Muscle of leg (tissue), 11 donors: ENCODE measurements around the gene MMP15. TPM values are rescaled to one million over a fixed set of nuclear protein-coding genes. Genes with fewer than 3 reads are reported as not detected.

Experiments
- DNase-seq: peaks from one replicate; pipeline ENCODE4 v3.0.0; 2013
- H3K27ac ChIP-seq: one replicate; pipeline ENCODE4 v1.5.1; 2013; ENCODE audit warnings: mild to moderate bottlenecking, low read length, control low read depth
- H3K27me3 ChIP-seq: one replicate; pipeline ENCODE4 v1.6.1; 2013; ENCODE audit warnings: low read length; ENCODE audit not compliant: control insufficient read depth, insufficient read depth
- H3K36me3 ChIP-seq: one replicate; pipeline ENCODE4 v1.6.1; 2013; ENCODE audit warnings: low read length; ENCODE audit not compliant: control insufficient read depth, insufficient read depth
- H3K4me1 ChIP-seq: one replicate; pipeline ENCODE4 v1.6.1; 2013; ENCODE audit warnings: low read length; ENCODE audit not compliant: control insufficient read depth, insufficient read depth
- H3K4me3 ChIP-seq: one replicate; pipeline ENCODE4 v1.5.1; 2013; ENCODE audit warnings: low read length, control low read depth
- H3K9me3 ChIP-seq: replicated peaks from 2 replicates; pipeline ENCODE4 v1.6.1; 2013; ENCODE audit warnings: low read depth, low read length; ENCODE audit not compliant: control insufficient read depth
- WGBS: methylation state at CpG from one replicate; pipeline ENCODE4 v1.1.5; 2013; ENCODE audit warnings: missing lambda C conversion rate; ENCODE audit not compliant: insufficient coverage; 5-methylcytosine and 5-hydroxymethylcytosine counted together
- polyA plus RNA-seq, 8 donors: library from polyadenylated mRNA; unstranded; fragments of 120-200 nt; gene quantifications; one replicate each; pipeline versions ENCODE4 v1.2.1 to v1.2.3, GENCODE V29; 2013; ENCODE audit warnings: inconsistent platforms in 1 of 8, low replicate concordance in 1 of 8; ENCODE audit not compliant: insufficient read length in 8 of 8, insufficient read depth in 1 of 8
- total RNA-seq: library from RNA; stranded (reverse); fragments of 120-200 nt; gene quantifications from one replicate; pipeline ENCODE4 v1.2.4, GENCODE V29; 2013

The MMP15 gene
- total and polyA plus RNA-seq, 9 donors: 15.0 to 37.1 (median 31.2) TPM

DNA sequence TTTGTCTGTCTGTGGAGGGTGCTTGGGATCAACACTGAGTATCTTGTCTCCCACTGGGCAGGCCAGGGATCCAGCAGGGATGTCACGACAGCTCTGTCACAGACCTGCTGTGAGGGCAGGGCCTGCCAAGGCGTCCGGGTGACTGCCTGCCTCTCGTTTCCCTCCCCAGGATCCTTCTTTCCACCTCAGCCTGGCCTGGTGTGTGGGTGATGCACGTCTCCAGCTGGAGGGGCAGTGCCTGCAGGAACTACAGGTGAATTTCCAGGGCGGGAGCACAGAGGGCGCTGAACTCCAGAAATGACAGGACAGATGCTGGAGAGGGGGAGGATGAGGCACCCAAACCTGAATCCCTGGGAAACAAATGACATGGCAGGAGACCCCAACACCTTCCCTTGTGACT is 6.8 kb upstream of the MMP15 start:
- H3K36me3 ChIP-seq: peaks cover 6% of the 10 kb centered on the region
- no peak overlapping the region for H3K4me3 ChIP-seq
- no peaks in the 10 kb centered on the region for H3K9me3 ChIP-seq
- H3K27ac ChIP-seq: no peak overlapping the region
- no peak for DNase-seq
- peaks cover 30% of the 10 kb centered on the region for H3K4me1 ChIP-seq
- H3K27me3 ChIP-seq: peaks cover 8% of the 10 kb centered on the region
- 57% methylated on average over 3 of the region's 7 CpGs for WGBS

DNA sequence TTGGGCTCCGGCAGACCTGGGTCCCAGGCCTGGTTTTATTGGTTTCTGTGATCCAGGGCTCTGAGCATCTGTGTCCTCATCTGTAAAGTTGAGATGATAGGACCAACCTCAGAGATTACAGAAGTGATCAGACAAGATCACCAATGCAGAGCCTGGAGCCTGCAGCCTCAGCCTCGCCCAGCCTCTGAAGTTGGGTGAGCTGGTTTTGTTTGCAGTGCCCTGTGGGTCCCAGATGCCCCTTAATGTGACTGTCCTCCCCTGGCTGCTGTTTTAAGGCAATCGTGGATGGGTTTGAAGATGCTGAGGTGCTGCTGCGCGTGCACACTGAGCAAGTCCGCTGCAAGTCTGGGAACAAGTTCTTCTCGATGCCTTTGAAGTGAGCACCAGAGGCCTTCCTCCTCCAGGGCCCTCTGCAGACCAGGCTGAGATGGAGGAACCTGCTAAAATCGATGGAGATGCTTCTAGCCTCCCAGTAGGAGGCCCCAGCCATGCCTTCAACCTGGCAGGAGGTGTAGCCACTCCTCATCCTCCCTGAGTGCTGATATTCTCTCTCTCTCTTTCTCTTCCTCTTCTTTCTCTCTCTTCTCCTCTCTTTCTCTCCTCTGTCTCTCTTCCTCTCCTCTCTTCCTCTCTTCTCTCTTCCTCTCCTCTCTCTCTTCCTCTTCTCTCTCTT is 5.6 kb upstream of the MMP15 start:
- no peak overlapping the region for H3K27ac ChIP-seq
- H3K4me1 ChIP-seq: peaks cover 40% of the 10 kb centered on the region
- 71% methylated on average over 8 of the region's 8 CpGs for WGBS
- no peak for DNase-seq
- no peak overlapping the region for H3K4me3 ChIP-seq
- H3K36me3 ChIP-seq: peaks cover 6% of the 10 kb centered on the region
- no peaks in the 10 kb centered on the region for H3K9me3 ChIP-seq
- H3K27me3 ChIP-seq: peaks cover 20% of the 10 kb centered on the region

DNA sequence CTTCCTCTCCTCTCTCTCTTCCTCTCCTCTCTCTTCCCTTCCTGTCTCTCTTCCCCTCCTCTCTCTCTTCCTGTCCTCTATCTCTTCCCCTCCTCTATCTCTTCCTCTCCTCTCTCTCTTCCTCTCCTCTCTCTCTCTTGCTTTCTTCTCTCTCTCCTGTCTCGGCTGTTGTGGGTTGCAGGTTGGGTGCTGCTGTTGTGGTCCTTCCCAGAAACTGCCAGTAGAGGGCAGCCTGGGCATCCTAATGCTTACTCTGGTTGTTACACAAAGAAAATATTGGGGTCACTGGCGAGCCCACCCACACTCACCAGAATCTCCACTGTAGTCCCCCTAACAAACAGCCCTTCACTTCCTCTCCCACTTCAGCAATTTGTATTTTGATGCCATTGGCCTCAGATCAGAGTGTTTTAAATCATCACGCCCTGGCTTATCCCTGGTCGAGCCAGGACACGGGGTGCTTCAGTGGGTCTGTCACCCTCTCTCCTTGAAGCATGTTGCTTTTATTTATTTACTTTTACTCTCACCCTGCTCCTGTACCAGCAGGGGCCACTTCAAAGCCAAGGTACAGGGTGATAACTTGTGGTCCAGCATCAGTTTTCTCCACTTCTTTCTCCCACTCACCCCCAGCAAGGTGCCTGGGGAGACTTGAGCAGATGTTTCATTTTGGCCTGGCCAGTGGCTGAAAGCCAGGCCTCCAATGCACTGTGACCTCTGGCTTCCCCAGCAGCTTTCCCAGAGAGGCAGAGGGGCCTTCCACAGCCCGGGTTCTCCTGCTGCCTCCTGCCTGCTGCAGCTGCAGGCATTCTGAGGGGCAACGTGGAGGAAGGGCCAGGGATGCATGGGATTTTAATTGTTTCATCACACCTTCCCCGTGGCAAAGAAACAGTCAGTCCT is 4.7 kb upstream of the MMP15 start:
- H3K4me1 ChIP-seq: peaks cover 45% of the 10 kb centered on the region
- H3K36me3 ChIP-seq: peaks cover 6% of the 10 kb centered on the region
- peak; percentile 67 for DNase-seq
- H3K27ac ChIP-seq: no peak overlapping the region
- H3K27me3 ChIP-seq: peaks cover 22% of the 10 kb centered on the region
- no peaks in the 10 kb centered on the region for H3K9me3 ChIP-seq
- WGBS: 48% methylated on average over 4 of the region's 8 CpGs
- H3K4me3 ChIP-seq: no peak overlapping the region

DNA sequence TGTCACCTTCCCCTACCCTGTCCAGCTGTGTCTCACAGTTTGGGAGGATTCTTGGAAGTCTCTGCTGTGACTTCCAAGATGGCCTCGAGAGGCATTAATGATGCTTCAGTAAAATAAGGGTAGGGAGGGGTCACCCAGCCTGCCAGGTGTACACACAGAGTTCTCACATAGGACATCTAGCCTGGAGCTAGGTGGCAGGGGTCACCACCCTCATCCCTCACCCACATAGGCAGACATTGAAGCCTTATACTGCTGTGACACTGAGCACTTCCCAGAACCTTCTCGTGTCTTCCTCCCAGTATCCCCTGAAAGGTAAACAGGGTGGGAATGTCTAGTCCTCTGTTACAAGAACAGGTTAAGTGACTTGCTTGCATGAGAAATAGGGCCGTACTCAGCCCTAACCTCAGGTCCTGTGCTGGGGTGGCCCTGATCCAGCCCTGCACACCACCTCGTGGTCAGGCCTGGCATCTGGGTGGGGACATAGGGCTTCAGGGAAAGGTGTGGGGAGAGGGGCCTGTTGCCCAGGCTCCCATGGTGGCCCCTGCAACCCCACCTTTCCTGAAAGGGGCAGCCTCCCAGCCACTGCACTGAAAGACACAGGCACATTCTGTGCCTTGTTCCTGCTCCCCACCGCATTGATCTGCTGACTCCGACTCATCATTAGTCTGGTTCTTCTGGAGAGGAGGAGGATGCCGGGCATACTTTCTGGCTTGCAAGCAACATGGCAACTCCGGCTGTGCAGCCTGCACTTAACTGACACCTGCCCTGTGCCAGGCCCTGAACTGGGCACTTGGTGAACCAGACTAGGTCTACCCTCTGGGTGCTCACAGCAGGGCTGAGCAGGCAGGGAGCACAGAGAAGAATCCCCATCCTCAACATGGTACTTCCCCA is 3.6 kb upstream of the MMP15 start:
- Histone ChIP-seq H3K4me1 (peaks cover 47% of the 10 kb centered on the region), H3K36me3 (peaks cover 6% of the 10 kb centered on the region), H3K27me3 (peaks cover 26% of the 10 kb centered on the region), H3K27ac (no peak overlapping the region), H3K9me3 (no peaks in the 10 kb centered on the region), H3K4me3 (no peak overlapping the region)
- WGBS: 75% methylated on average over 6 of the region's 8 CpGs
- no peak for DNase-seq

DNA sequence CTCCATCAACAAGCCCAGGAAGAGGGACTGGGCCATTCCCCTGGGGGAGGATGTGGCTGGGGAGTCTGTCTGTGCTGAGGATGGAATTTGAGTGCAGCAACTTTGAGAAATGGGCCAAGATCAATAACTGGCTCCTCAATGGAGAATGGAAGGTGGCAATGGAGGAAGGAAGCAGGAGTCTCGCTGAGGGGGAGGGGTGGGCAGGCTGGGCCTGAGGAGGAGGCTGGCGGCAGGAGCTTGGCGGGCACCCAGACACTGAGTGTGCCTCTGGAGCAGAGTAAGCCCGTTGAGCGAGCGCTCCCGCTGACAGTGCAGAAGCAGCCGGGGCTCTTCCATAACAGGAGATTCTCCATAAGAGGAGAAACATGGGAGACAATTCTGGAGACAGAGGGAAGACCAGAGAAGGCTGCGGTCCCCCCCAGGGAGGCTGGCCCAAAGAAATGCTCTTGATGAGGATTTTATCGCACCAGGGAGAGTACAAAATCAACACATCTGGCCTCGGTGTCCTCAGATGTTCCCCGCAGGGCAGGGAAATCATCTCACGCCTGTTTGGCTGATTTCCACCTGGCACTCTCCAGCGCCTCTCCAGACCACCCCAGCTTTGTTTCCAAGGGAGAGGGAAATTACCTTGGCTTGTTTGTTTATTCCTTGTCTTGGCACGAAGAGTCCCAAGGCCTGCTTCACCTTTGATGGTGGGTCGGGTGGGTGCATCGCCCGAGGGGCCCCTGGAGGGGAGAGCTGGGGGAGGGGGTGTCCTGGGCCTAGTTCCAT is 2.8 kb upstream of the MMP15 start:
- Histone ChIP-seq H3K36me3 (peaks cover 6% of the 10 kb centered on the region), H3K27ac (no peak overlapping the region), H3K4me3 (no peak overlapping the region), H3K27me3 (peaks cover 29% of the 10 kb centered on the region), H3K9me3 (no peaks in the 10 kb centered on the region), H3K4me1 (peaks cover 55% of the 10 kb centered on the region)
- DNase-seq: peak; percentile 72
- 4% methylated on average over 11 of the region's 18 CpGs for WGBS

DNA sequence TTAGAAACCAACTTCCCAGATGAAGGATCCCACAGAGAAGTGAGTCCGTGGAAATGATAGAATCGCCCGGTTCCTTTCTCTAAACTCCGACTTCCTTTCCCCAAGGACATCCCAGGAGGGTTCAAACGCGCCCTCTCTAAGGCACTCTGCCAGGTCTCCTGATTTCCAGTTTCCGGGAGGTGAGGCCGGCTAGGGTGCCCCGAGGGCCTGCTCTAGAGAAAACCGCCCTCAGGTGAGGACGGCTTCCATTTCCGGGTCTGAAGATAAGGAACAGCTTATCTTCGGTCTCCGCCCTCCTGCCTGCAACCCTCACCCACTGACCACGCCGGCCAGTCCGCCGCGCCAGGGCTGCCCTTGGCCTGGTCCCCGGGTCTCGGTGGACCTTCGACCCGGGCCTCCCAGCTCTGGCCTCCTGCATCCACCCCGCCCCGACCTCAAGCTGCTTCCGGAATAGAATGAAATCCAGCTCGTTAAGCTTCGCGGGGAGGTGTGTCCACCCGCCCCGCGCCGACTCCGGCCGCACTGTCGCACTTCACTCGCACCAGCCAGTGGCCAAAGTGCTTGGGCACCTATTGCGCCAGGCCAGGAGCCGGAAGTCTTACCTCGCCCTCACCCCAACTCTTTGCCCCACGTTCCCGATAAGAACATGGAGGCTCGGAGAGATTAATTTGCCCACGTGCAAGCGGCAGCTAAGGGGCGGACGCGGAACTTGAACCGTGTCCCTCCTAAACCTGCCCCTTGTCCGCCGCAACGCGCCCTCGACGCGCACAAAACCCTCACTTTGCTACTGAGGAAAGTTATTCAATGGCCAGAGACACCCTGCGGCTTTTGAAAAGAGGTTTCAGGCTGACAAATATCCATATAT is 836 bp upstream of the MMP15 start:
- no peaks in the 10 kb centered on the region for H3K9me3 ChIP-seq
- peak overlapping the region; percentile 69 for H3K4me3 ChIP-seq
- peaks cover 29% of the 10 kb centered on the region for H3K27me3 ChIP-seq
- H3K4me1 ChIP-seq: peaks cover 69% of the 10 kb centered on the region
- WGBS: 5% methylated on average over 32 of the region's 57 CpGs
- peaks cover under 1% of the 10 kb centered on the region for H3K36me3 ChIP-seq
- no peak for DNase-seq
- peak overlapping the region; percentile 65 for H3K27ac ChIP-seq

DNA sequence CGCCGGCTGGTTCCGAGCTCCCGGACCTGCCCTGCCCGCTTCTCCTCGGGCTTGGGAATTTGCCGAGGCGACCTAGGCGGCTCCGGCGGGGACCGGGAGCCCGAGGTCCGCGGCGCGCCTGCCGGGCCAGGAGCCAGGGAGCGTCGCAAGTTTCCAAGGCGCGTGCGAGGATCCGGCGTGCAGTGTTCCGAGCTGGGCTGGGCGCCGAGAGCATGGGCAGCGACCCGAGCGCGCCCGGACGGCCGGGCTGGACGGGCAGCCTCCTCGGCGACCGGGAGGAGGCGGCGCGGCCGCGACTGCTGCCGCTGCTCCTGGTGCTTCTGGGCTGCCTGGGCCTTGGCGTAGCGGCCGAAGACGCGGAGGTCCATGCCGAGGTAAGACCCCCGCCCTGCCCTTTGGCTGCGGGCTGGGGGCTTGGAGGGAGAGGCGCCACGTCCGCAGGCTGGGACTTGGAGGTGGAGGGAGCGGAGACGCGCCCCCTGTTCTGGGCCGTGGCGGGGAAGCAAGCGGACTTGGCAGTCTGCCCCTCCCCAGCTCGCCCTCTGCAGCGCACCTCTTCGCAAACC is 668 bp downstream of the MMP15 start:
- H3K4me1 ChIP-seq: peaks cover 69% of the 10 kb centered on the region
- H3K27ac ChIP-seq: peak overlapping the region; percentile 60
- under 1% methylated on average over 58 of the region's 65 CpGs for WGBS
- no peaks in the 10 kb centered on the region for H3K9me3 ChIP-seq
- peak; percentile 58 for DNase-seq
- H3K27me3 ChIP-seq: peaks cover 29% of the 10 kb centered on the region
- H3K36me3 ChIP-seq: no peaks in the 10 kb centered on the region
- peak overlapping the region; percentile 69 for H3K4me3 ChIP-seq

DNA sequence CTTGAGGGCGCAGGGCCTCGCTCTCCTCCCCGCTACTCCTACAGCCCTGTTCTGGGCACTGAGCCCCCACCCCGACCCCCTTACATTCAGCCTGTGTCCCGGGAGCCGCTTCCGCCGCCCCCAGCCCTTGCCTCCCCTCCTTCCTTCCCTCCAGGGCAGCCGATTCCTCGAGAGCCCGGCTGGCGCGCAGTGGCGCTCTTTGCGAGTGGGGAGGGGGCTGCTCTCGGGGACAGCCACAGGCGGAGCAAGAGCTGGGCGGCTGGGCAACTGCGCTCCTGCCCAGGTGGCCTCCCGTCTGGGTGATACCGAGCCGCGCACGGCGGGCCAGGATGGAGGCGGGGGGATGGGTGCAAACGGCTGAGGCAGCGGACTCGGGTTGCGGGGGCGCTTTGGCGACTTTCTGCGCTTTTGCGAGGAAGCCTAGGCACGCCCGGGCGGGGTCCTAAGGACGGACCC is 1.2 kb downstream of the MMP15 start:
- peak; percentile 51 for DNase-seq
- Histone ChIP-seq H3K4me3 (peak overlapping the region; percentile 69), H3K27me3 (peaks cover 29% of the 10 kb centered on the region), H3K27ac (peak overlapping the region; percentile 60), H3K9me3 (no peaks in the 10 kb centered on the region), H3K4me1 (peaks cover 69% of the 10 kb centered on the region), H3K36me3 (no peaks in the 10 kb centered on the region)
- 0% methylated on average over 26 of the region's 38 CpGs for WGBS
